ENCODE data around the gene PER3.

The PER3 gene

GRCh38 chr1:7784492-7785071 lies 491 bp downstream of the PER3 start:
- Histone ChIP-seq H2AFZ (ENCODE audit: low read length) (no peak overlapping the region), H3K4me1 (ENCODE audit: low read length) (peaks cover 9% of the 10 kb centered on the region; the same call in 1 of the 2 replicates), H3K27ac (ENCODE audit: low read length) (no peak overlapping the region), H3K36me3 (replicated peaks; ENCODE audit: insufficient read depth, low read length) (no peaks in the 10 kb centered on the region), H4K20me1 (ENCODE audit: insufficient read depth, low read length) (no peaks in the 10 kb centered on the region), H3K4me2 (ENCODE audit: low read depth, low read length) (no peak overlapping the region), H3K27me3 (replicated peaks; ENCODE audit: insufficient read depth, low read length) (no peaks in the 10 kb centered on the region; the same call in 1 of the 2 replicates), H3K9ac (ENCODE audit: low read length) (no peak overlapping the region), H3K79me2 (ENCODE audit: low read length) (no peaks in the 10 kb centered on the region), H3K9me2 (replicated peaks; ENCODE audit: insufficient read depth, low read length) (no peaks in the 10 kb centered on the region), H3K9me3 (replicated peaks; ENCODE audit: insufficient read depth, low read length) (no peaks in the 10 kb centered on the region), H3F3A (ENCODE audit: insufficient read depth, low read length) (peaks cover 8% of the 10 kb centered on the region; the same call in 1 of the 2 replicates), H3K4me3 (ENCODE audit: low read length) (no peak overlapping the region)
- TF ChIP-seq EZH2phosphoT487 (IDR thresholded peaks at IDR 0.05; ENCODE audit: low read length) (no peak), EZH2 (optimal IDR thresholded peaks at IDR 0.05; ENCODE audit: low read depth, low read length) (no peak), CTCF (IDR thresholded peaks at IDR 0.05; ENCODE audit: low read length) (no peak)
- DNase-seq: no peak

- H4K20me1 ChIP-seq (ENCODE audit: insufficient read depth, low read length): no peaks in the 10 kb centered on the region
- H3K36me3 ChIP-seq (replicated peaks; ENCODE audit: insufficient read depth, low read length): no peaks in the 10 kb centered on the region
- no peak overlapping the region for H2AFZ ChIP-seq (ENCODE audit: low read length)
- no peaks in the 10 kb centered on the region for H3K9me3 ChIP-seq (replicated peaks; ENCODE audit: insufficient read depth, low read length)
- no peak overlapping the region for H3K27ac ChIP-seq (ENCODE audit: low read length)
- H3K4me2 ChIP-seq (ENCODE audit: low read depth, low read length): no peak overlapping the region
- TF ChIP-seq CTCF (IDR thresholded peaks at IDR 0.05; ENCODE audit: low read length): no peak
- TF ChIP-seq EZH2phosphoT487 (IDR thresholded peaks at IDR 0.05; ENCODE audit: low read length): no peak
- no peak for TF ChIP-seq EZH2 (optimal IDR thresholded peaks at IDR 0.05; ENCODE audit: low read depth, low read length)
- peaks cover 8% of the 10 kb centered on the region; the same call in 1 of the 2 replicates for H3F3A ChIP-seq (ENCODE audit: insufficient read depth, low read length)
- H3K9me2 ChIP-seq (replicated peaks; ENCODE audit: insufficient read depth, low read length): no peaks in the 10 kb centered on the region
- H3K4me1 ChIP-seq (ENCODE audit: low read length): peaks cover 9% of the 10 kb centered on the region; the same call in 1 of the 2 replicates
- H3K4me3 ChIP-seq (ENCODE audit: low read length): no peak overlapping the region
- H3K79me2 ChIP-seq (ENCODE audit: low read length): no peaks in the 10 kb centered on the region
- H3K9ac ChIP-seq (ENCODE audit: low read length): no peak overlapping the region
- no peaks in the 10 kb centered on the region; the same call in 1 of the 2 replicates for H3K27me3 ChIP-seq (replicated peaks; ENCODE audit: insufficient read depth, low read length)
- DNase-seq: no peak
These were observed 1.0 kb downstream of the PER3 start for GRCh38 chr1:7785108-7785507.

- DNase-seq: no peak
- Histone ChIP-seq H3K9ac (ENCODE audit: low read length) (no peak overlapping the region), H3K27me3 (replicated peaks; ENCODE audit: insufficient read depth, low read length) (no peaks in the 10 kb centered on the region; the same call in 1 of the 2 replicates), H3K27ac (ENCODE audit: low read length) (no peak overlapping the region), H3K36me3 (replicated peaks; ENCODE audit: insufficient read depth, low read length) (no peaks in the 10 kb centered on the region), H3K4me3 (ENCODE audit: low read length) (no peak overlapping the region), H2AFZ (ENCODE audit: low read length) (no peak overlapping the region), H3F3A (ENCODE audit: insufficient read depth, low read length) (peaks cover 8% of the 10 kb centered on the region; the same call in 1 of the 2 replicates), H3K9me3 (replicated peaks; ENCODE audit: insufficient read depth, low read length) (no peaks in the 10 kb centered on the region), H3K4me2 (ENCODE audit: low read depth, low read length) (no peak overlapping the region), H4K20me1 (ENCODE audit: insufficient read depth, low read length) (no peaks in the 10 kb centered on the region), H3K9me2 (replicated peaks; ENCODE audit: insufficient read depth, low read length) (no peaks in the 10 kb centered on the region), H3K79me2 (ENCODE audit: low read length) (no peaks in the 10 kb centered on the region), H3K4me1 (ENCODE audit: low read length) (peaks cover 9% of the 10 kb centered on the region; the same call in 1 of the 2 replicates)
- no peak for TF ChIP-seq EZH2phosphoT487 (IDR thresholded peaks at IDR 0.05; ENCODE audit: low read length)
- TF ChIP-seq EZH2 (optimal IDR thresholded peaks at IDR 0.05; ENCODE audit: low read depth, low read length): no peak
- TF ChIP-seq CTCF (IDR thresholded peaks at IDR 0.05; ENCODE audit: low read length): no peak
These were observed 2.7 kb downstream of the PER3 start for GRCh38 chr1:7786795-7787194.

Measured in MM.1S (cell line).